Ovary (tissue), 9 donors: ENCODE measurements around the gene C1orf116. TPM values are rescaled to one million over a fixed set of nuclear protein-coding genes. Genes with fewer than 3 reads are reported as not detected.
A peak's percentile ranks its signal among the peaks of the same experiment; 100 is the strongest.

ENCODE experiments used
- DNase-seq, 5 donors: peaks; one replicate each; pipeline ENCODE4 v3.0.0-alpha.2; 2019 to 2020
- H3K27ac ChIP-seq, 2 donors: fragments of 200-600 bp; one replicate each; pipeline versions ENCODE4 v1.5.1 to v1.8.0; 2019 to 2022
- H3K27me3 ChIP-seq: fragments of 200-600 bp; one replicate; pipeline ENCODE4 v1.8.0; 2022
- H3K36me3 ChIP-seq: fragments of 200-600 bp; sonication (generic); one replicate; pipeline ENCODE4 v1.5.1; 2019
- H3K4me1 ChIP-seq: one replicate; pipeline ENCODE4 v1.8.1; 2013; ENCODE audit warnings: mild to moderate bottlenecking, moderate library complexity; ENCODE audit not compliant: insufficient read depth
- H3K4me3 ChIP-seq: fragments of 200-600 bp; sonication (generic); one replicate; pipeline ENCODE4 v1.5.1; 2017
- H3K9me3 ChIP-seq, 2 donors: fragments of 200-600 bp in 1 of 2; sonication (generic) in 1 of 2; one replicate each; pipeline versions ENCODE4 v1.5.1 to v1.8.1; 2013 to 2019; ENCODE audit warnings: mild to moderate bottlenecking in 1 of 2, moderate library complexity in 1 of 2
- EP300 ChIP-seq: sonication (generic); formaldehyde crosslinking; IDR thresholded peaks from one replicate; pipeline ENCODE4 v1.6.1; 2017; ENCODE audit warnings: antibody characterized with exemption
- POLR2A ChIP-seq: fragments of 450-650 bp; IDR thresholded peaks from one replicate; pipeline ENCODE4 v1.6.1; 2017; ENCODE audit warnings: antibody characterized with exemption, mild to moderate bottlenecking, moderate library complexity
- WGBS, 3 donors: extraction: QIAGEN DNeasy Blood & Tissue Kit in 1 of 3; methylation state at CpG; one replicate each; pipeline versions ENCODE4 v1.1.5 to v1.1.7; 2013 to 2017; 5-methylcytosine and 5-hydroxymethylcytosine counted together
- intact Hi-C, 4 donors: fragments of 100-400 bp; cut with DNase I; formaldehyde crosslinking; loops; one replicate each; pipeline versions ENCODE4 v1.11.0 to v1.15.1; 2022 to 2023
- polyA plus RNA-seq, 2 donors: library from polyadenylated mRNA; stranded (reverse); fragments of 200-250 nt in 1 of 2; fragments of 350-450 nt in 1 of 2; fragmentation: Illumina TruSeq in 1 of 2; extraction: RNeasy Lipid Tissue Mini Kit (QIAGEN cat#74804) in 1 of 2; gene quantifications; one replicate each; pipeline ENCODE4 v1.2.3, GENCODE V29; 2013 to 2014
- total RNA-seq, 7 donors: library from RNA; depleted of rRNA in 2 of 7; stranded (reverse); fragments of >200 nt in 2 of 7; fragmentation: NEBNext Ultra II Directional in 3 of 7; extraction: Animal tissue kit (Norgen Biotek cat#: 25700) in 3 of 7; gene quantifications; one replicate each; pipeline versions ENCODE4 v1.1.0 to v1.2.4, GENCODE V29; 2016 to 2023
- TF ChIP-seq, protein P1 (sequence below), 3 donors: fragments of 450-650 bp in 2 of 3; fragments of 200-600 bp in 1 of 3; IDR thresholded peaks; one replicate each; pipeline versions ENCODE4 v1.5.1 to v1.8.0; 2016 to 2022; ENCODE audit warnings: antibody characterized with exemption in 3 of 3, mild to moderate bottlenecking in 1 of 3
- donor health status: DM: no; HTN: no; CAD: no; lungs with moderate emphysema.
- donor health status: DM: no; HTN: no; CAD: no.
- donor health status: Bipolar disorder and iron deficiency.
- donor health status: DM: yes; HTN: yes; CAD: no.
- donor health status: DM: no; HTN: no; CAD: no.
- donor health status: DM: yes; HTN: yes; CAD: no.

C1orf116 gene
- total and polyA plus RNA-seq, 9 donors: 0.02 to 1.6 (median 0.36) TPM; not detected in 2

DNA sequence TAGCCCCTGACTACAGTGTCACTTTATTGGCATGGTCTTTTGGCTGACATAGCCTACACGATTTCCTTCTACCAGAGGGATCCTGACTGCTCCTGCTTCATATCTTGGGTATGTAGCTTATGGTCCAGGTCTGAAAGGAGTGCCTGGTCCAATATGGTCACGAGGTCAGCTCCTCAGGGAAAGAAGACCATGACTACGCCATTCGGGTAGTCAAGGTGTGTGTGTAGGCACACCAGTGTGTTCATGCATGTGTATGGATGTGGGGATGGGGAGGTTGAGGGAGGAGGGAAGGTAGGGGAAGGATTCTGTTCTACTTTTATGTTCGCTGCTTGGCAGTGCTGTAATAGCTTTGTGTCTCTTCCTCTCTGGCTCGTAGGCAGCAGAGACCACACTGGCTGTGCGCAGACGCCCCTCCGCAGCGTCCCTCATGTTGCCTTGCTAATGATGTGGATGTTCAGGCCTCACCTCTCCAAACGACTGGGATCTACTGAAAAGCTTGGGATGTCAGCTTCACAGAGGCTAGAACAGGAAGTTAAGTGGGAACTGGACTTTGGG, 46.1 kb upstream of the C1orf116 start:
- intact Hi-C loops: loop anchor here in 2 of 4 donors (10.0 kb wide), 2 partner anchors 164 to 326 kb away; no protein-coding TSS in a partner anchor
- no peak overlapping the region for H3K4me3 ChIP-seq
- no peaks in the 10 kb centered on the region for H3K36me3 ChIP-seq

GRCh38 chr1:207077470-207078377, 45.2 kb upstream of the C1orf116 start:
- intact Hi-C loops: loop anchor here in 2 of 4 donors (10.0 kb wide), 2 partner anchors 163 to 327 kb away; no protein-coding TSS in a partner anchor
- Histone ChIP-seq H3K4me3 (no peak overlapping the region), H3K36me3 (no peaks in the 10 kb centered on the region), H3K27ac (no peak overlapping the region), H3K9me3 (no peaks in the 10 kb centered on the region), H3K27me3 (no peaks in the 10 kb centered on the region), H3K4me1 (no peaks in the 10 kb centered on the region)
- peak in 4 of 5 donors; percentile 30 to 74 (median 45) for DNase-seq
- TF ChIP-seq POLR2A (no peak), EP300 (no peak)
- TF ChIP-seq, protein P1, sequence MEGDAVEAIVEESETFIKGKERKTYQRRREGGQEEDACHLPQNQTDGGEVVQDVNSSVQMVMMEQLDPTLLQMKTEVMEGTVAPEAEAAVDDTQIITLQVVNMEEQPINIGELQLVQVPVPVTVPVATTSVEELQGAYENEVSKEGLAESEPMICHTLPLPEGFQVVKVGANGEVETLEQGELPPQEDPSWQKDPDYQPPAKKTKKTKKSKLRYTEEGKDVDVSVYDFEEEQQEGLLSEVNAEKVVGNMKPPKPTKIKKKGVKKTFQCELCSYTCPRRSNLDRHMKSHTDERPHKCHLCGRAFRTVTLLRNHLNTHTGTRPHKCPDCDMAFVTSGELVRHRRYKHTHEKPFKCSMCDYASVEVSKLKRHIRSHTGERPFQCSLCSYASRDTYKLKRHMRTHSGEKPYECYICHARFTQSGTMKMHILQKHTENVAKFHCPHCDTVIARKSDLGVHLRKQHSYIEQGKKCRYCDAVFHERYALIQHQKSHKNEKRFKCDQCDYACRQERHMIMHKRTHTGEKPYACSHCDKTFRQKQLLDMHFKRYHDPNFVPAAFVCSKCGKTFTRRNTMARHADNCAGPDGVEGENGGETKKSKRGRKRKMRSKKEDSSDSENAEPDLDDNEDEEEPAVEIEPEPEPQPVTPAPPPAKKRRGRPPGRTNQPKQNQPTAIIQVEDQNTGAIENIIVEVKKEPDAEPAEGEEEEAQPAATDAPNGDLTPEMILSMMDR (IDR thresholded peaks at IDR 0.05): peak; percentile 71 to 80 (median 79)
- 40 to 46% (median 41%) methylated on average over 6 of the region's 6 CpGs for WGBS, 3 donors

More for the DNA sequence above, 46.1 kb upstream of the C1orf116 start:
- TF ChIP-seq, protein P1 (IDR thresholded peaks at IDR 0.05): no peak
- no peak for TF ChIP-seq POLR2A
- no peak for TF ChIP-seq EP300
- no peak for DNase-seq
- Histone ChIP-seq H3K27me3 (no peaks in the 10 kb centered on the region), H3K4me1 (no peaks in the 10 kb centered on the region), H3K27ac (no peak overlapping the region), H3K9me3 (no peaks in the 10 kb centered on the region)
- WGBS, 3 donors: 88 to 89% (median 89%) methylated on average over 11 of the region's 11 CpGs

DNA sequence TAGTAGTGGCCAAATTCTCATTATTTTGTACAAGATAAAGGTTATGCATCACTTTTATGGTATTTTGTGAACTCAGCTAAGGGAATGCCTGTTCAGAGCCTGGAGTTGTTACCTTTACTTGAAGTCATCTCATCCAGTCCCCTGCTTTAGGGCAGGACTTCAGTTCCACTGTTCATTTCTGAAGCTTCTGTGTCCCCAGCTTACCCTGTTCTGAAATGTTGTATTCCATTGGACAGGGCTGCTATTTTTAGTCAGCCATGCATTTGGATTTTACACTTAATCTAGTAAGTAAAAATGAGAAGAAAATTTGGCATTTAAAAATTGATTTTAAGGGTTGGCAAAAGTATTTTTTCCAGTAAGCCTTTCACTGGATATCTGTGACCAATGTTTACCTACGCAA, 44.5 kb upstream of the C1orf116 start:
- Histone ChIP-seq H3K36me3 (no peaks in the 10 kb centered on the region), H3K27me3 (no peaks in the 10 kb centered on the region), H3K4me3 (no peak overlapping the region), H3K9me3 (no peaks in the 10 kb centered on the region), H3K4me1 (no peaks in the 10 kb centered on the region), H3K27ac (no peak overlapping the region)
- DNase-seq: no peak
- TF ChIP-seq EP300 (no peak), POLR2A (no peak)
- TF ChIP-seq, protein P1 (IDR thresholded peaks at IDR 0.05): no peak
- 95 to 100% (median 96%) methylated on average over 1 of the region's 1 CpG for WGBS, 3 donors
- intact Hi-C loops: loop anchor here in 2 of 4 donors (10.0 kb wide), 2 partner anchors 162 to 328 kb away; no protein-coding TSS in a partner anchor

DNA sequence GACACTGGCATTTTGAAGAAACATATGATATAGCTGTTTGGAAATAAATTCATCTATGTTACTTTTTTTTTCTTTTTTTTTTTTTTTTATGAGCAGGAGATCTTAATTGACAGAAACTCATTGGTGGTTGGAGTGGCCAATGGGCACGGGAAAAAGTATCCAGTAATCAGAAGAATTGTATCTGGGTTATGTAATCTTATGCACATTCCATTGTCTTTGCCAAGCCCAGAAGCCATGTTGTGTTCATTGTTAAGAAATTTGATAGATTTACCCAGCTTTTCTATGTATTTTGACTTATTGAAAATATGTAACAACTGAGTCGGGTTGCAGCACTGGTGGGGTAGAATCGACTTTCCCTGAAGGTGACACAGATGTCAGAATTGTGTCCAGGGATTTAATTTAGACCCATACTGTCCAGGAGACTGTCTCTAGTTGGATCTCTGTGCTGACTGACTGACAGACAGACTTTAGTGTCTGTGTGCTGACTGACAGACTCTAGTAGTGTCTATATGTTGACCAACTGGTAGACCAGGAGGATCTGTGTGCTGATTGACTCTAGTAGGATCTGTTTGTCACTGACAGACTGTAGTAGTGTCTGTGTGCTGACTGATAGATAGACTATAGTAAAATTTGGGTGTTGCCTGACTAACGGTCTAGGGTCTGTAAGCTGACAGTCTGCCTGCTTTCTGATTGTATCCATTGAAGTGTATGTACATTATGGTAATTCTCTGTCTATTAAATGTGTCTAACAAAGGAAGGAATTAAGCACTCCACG, 43.8 kb upstream of the C1orf116 start:
- TF ChIP-seq POLR2A (no peak), EP300 (no peak)
- TF ChIP-seq, protein P1 (IDR thresholded peaks at IDR 0.05): no peak
- no peak for DNase-seq
- H3K4me1 ChIP-seq: no peaks in the 10 kb centered on the region
- H3K27ac ChIP-seq: no peak overlapping the region
- no peaks in the 10 kb centered on the region for H3K9me3 ChIP-seq
- no peaks in the 10 kb centered on the region for H3K27me3 ChIP-seq
- WGBS, 3 donors: 68 to 77% (median 69%) methylated on average over 5 of the region's 5 CpGs
- H3K4me3 ChIP-seq: no peak overlapping the region
- intact Hi-C loops: loop anchor here in 2 of 4 donors (10.0 kb wide), 2 partner anchors 162 to 328 kb away; no protein-coding TSS in a partner anchor
- H3K36me3 ChIP-seq: no peaks in the 10 kb centered on the region
